ENCODE measurements around the gene TOX2.

The TOX2 gene

GRCh38 chr20:43940518-43941225 is 26.0 kb downstream of the TOX2 start:
- Histone ChIP-seq H3K9ac (ENCODE audit: low read length) (no peak overlapping the region), H3K79me2 (ENCODE audit: low read length) (peaks cover 100% of the 10 kb centered on the region), H3K27me3 (ENCODE audit: low read depth, low read length) (no peaks in the 10 kb centered on the region), H3K4me3 (ENCODE audit: low read length) (peak overlapping the region; percentile 4), H3K4me2 (ENCODE audit: low read length) (peak overlapping the region; percentile 97), H3K27ac (ENCODE audit: low read length) (peak overlapping the region; percentile 94), H4K20me1 (ENCODE audit: insufficient read depth, low read length) (peaks cover 96% of the 10 kb centered on the region), H3K9me3 (ENCODE audit: insufficient read depth, low read length) (no peaks in the 10 kb centered on the region), H2AFZ (ENCODE audit: low read depth, low read length) (no peak overlapping the region), H3K4me1 (ENCODE audit: low read length) (peaks cover 74% of the 10 kb centered on the region), H3K36me3 (replicated peaks; ENCODE audit: low read depth, low read length) (peaks cover 29% of the 10 kb centered on the region)
- TF ChIP-seq CTCF (IDR thresholded peaks at IDR 0.05; ENCODE audit: low read depth, low read length) (no peak), EZH2phosphoT487 (IDR thresholded peaks at IDR 0.05; ENCODE audit: low read depth) (no peak)

GRCh38 chr20:43941476-43942200 is 27.0 kb downstream of the TOX2 start:
- peak overlapping the region; percentile 94 for H3K27ac ChIP-seq (ENCODE audit: low read length)
- H3K4me3 ChIP-seq (ENCODE audit: low read length): peak overlapping the region; percentile 71
- peak overlapping the region; percentile 64 for H3K9ac ChIP-seq (ENCODE audit: low read length)
- peaks cover 67% of the 10 kb centered on the region for H3K4me1 ChIP-seq (ENCODE audit: low read length)
- H3K36me3 ChIP-seq (replicated peaks; ENCODE audit: low read depth, low read length): peaks cover 34% of the 10 kb centered on the region
- no peak overlapping the region for H2AFZ ChIP-seq (ENCODE audit: low read depth, low read length)
- no peaks in the 10 kb centered on the region for H3K9me3 ChIP-seq (ENCODE audit: insufficient read depth, low read length)
- H4K20me1 ChIP-seq (ENCODE audit: insufficient read depth, low read length): peaks cover 96% of the 10 kb centered on the region
- H3K79me2 ChIP-seq (ENCODE audit: low read length): peaks cover 100% of the 10 kb centered on the region
- no peaks in the 10 kb centered on the region for H3K27me3 ChIP-seq (ENCODE audit: low read depth, low read length)
- peak overlapping the region; percentile 97 for H3K4me2 ChIP-seq (ENCODE audit: low read length)
- TF ChIP-seq EZH2phosphoT487 (IDR thresholded peaks at IDR 0.05; ENCODE audit: low read depth): no peak
- no peak for TF ChIP-seq CTCF (IDR thresholded peaks at IDR 0.05; ENCODE audit: low read depth, low read length)

GRCh38 chr20:43942201-43942590 is 27.5 kb downstream of the TOX2 start:
- Histone ChIP-seq H3K9me3 (ENCODE audit: insufficient read depth, low read length) (no peaks in the 10 kb centered on the region), H2AFZ (ENCODE audit: low read depth, low read length) (no peak overlapping the region), H3K4me1 (ENCODE audit: low read length) (peaks cover 65% of the 10 kb centered on the region), H3K79me2 (ENCODE audit: low read length) (peaks cover 100% of the 10 kb centered on the region), H3K4me2 (ENCODE audit: low read length) (peak overlapping the region; percentile 97), H3K27ac (ENCODE audit: low read length) (peak overlapping the region; percentile 94), H4K20me1 (ENCODE audit: insufficient read depth, low read length) (peaks cover 96% of the 10 kb centered on the region), H3K36me3 (replicated peaks; ENCODE audit: low read depth, low read length) (peaks cover 39% of the 10 kb centered on the region), H3K27me3 (ENCODE audit: low read depth, low read length) (no peaks in the 10 kb centered on the region), H3K9ac (ENCODE audit: low read length) (peak overlapping the region; percentile 64), H3K4me3 (ENCODE audit: low read length) (peak overlapping the region; percentile 71)
- TF ChIP-seq CTCF (IDR thresholded peaks at IDR 0.05; ENCODE audit: low read depth, low read length) (no peak), EZH2phosphoT487 (IDR thresholded peaks at IDR 0.05; ENCODE audit: low read depth) (no peak)

- TF ChIP-seq EZH2phosphoT487 (IDR thresholded peaks at IDR 0.05; ENCODE audit: low read depth) (no peak), CTCF (IDR thresholded peaks at IDR 0.05; ENCODE audit: low read depth, low read length) (no peak)
- Histone ChIP-seq H3K36me3 (replicated peaks; ENCODE audit: low read depth, low read length) (peaks cover 41% of the 10 kb centered on the region), H3K27me3 (ENCODE audit: low read depth, low read length) (no peaks in the 10 kb centered on the region), H4K20me1 (ENCODE audit: insufficient read depth, low read length) (peaks cover 96% of the 10 kb centered on the region), H3K9ac (ENCODE audit: low read length) (peak overlapping the region; percentile 64), H3K4me2 (ENCODE audit: low read length) (peak overlapping the region; percentile 97), H3K4me3 (ENCODE audit: low read length) (peak overlapping the region; percentile 71), H3K27ac (ENCODE audit: low read length) (peak overlapping the region; percentile 94), H2AFZ (ENCODE audit: low read depth, low read length) (no peak overlapping the region), H3K4me1 (ENCODE audit: low read length) (peaks cover 69% of the 10 kb centered on the region), H3K79me2 (ENCODE audit: low read length) (peaks cover 100% of the 10 kb centered on the region), H3K9me3 (ENCODE audit: insufficient read depth, low read length) (no peaks in the 10 kb centered on the region)
Observed at GRCh38 chr20:43942667-43943285, 28.1 kb downstream of the TOX2 start.
